ENCODE results near the gene SYCN. TPM values are rescaled to one million over a fixed set of nuclear protein-coding genes. Genes with fewer than 3 reads are reported as not detected.

The SYCN gene
- total RNA-seq, 6 experiments from 2014 or later = not detected

DNA sequence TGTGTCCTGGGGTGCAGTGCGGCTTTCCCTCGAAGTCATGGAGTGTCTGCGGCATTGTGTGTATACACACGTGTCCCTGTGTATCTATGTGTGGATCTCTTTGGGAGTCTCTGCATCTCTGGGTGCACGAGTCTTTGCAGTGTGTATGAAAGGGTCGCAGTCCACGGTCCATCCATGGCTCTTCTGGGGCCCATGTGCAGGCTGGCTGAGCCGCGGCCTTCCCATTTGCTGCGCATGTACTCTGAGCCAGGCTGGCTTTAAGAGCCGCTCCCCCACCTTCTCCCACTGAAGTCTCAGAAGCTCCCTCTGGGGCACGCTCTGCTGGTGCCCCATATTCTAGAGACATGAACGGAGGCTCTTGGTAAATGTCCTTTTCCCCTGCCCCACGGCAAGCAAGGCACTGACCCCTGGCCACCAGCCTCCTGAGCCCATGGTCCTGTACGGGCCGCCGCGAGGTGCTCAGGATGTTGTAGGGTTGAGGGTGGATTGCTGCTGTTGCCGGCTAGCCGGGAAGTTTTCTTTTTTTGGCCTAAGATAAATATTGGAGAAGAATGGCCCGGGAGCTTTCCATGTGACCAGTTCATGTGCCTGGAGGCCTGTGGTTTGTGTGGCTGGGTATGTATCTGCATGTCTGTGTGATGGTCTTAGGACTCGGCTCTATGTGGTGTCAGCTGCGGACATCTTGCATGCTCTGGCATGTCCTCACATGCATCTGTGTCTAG lies 46.6 kb downstream of the SYCN start:
- TF ChIP-seq POLR2A (IDR thresholded peaks at IDR 0.05) = no peak
- TF ChIP-seq CTCF (IDR thresholded peaks at IDR 0.05) = no peak
- ATAC-seq (no peak), DNase-seq (no peak)
- Histone ChIP-seq H3K4me3 (no peak overlapping the region), H3K27me3 (no peaks in the 10 kb centered on the region), H3K36me3 (no peaks in the 10 kb centered on the region), H3K27ac (no peak overlapping the region), H3K9me3 (no peaks in the 10 kb centered on the region), H3K4me1 (peaks cover 0 to 31% (median 6%) of the 10 kb centered on the region in 4 donors)
- 37% methylated on average over 4 of the region's 23 CpGs for whole genome bisulfite sequencing (ENCODE audit: insufficient coverage, low coverage, low lambda C conversion rate, missing lambda C conversion rate)
- intact Hi-C loops (cut with DNase I) = no loop called here

DNA sequence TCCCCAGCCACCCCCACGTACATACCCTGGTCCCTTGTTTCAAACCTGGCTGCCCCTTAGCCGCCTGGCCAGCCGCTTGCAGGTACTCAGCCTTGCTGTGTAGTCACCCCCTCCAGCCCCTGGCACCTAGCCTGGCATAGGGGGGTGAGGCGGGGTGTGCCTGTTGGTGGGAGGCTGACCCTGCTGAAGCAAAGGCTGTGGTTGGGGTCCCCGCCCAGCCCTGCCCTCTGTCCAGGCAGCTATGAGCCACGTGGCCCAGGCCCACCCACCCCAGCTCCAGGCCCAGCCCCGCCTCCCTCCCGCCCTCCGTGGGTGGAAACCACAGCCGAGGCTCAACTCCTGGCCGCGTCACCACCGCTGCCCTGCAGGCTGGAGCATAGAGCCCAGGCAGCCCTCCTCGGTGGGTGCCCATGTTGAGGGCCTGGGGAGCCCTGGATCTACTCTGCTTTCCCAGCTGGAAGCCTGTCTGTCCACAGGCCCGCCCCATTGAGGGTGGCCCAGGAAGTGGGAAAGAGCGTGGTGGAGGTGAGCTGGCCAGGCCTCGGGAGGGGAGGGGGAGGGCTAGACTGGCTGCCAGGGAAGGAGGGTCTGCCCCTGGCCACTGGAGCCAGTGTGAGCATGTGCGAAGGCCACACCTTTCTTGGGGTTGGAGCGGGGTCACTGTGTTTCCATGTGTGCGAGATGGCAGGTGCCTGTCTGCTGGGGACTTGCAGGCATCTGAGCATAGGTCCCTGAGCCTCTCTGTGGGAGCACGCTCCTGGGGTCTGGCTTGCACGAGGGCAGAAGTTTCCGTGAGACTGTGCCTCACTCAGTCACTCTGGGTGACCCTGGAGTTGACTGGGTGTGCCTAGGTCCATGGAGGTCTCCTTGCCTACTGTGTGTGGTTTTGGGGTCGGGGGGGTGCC lies 47.5 kb downstream of the SYCN start:
- Histone ChIP-seq H3K9me3 (no peaks in the 10 kb centered on the region), H3K36me3 (no peaks in the 10 kb centered on the region), H3K27ac (no peak overlapping the region), H3K4me1 (peaks cover 0 to 31% (median 6%) of the 10 kb centered on the region in 4 donors), H3K4me3 (no peak overlapping the region), H3K27me3 (no peaks in the 10 kb centered on the region)
- intact Hi-C loops (cut with DNase I) = no loop called here
- TF ChIP-seq POLR2A (IDR thresholded peaks at IDR 0.05) = no peak
- TF ChIP-seq CTCF (IDR thresholded peaks at IDR 0.05) = no peak
- peak in 2 of 3 donors; percentile 38 to 47 for DNase-seq
- WGBS (ENCODE audit: insufficient coverage, low coverage, low lambda C conversion rate, missing lambda C conversion rate) = 32% methylated on average over 8 of the region's 24 CpGs
- peak; percentile 9 to 56 (median 40) for ATAC-seq

DNA sequence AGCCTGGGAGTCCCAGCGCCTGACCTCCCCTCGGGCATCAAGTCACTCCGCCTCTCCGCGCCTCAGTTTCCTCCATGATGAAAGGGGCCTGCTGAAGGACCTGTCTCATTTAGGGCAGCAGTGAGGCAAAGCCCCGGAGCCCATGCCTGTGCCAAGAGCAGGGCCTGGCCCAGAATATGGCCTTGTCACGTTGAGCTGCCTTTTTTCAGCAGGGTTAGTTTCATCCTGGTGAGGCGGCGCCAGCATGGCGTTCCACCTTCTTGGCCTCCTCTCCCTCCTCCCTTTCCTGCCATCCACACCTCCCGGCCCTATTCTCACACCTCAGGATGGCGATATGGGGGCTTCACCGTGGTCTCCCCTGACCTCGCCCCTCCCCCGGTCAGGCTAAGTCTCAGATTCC lies 48.3 kb downstream of the SYCN start:
- Histone ChIP-seq H3K4me1 (peaks cover 0 to 29% (median 6%) of the 10 kb centered on the region in 4 donors), H3K27me3 (no peaks in the 10 kb centered on the region), H3K4me3 (no peak overlapping the region), H3K36me3 (no peaks in the 10 kb centered on the region), H3K9me3 (no peaks in the 10 kb centered on the region), H3K27ac (no peak overlapping the region)
- intact Hi-C loops (cut with DNase I) = no loop called here
- TF ChIP-seq POLR2A (IDR thresholded peaks at IDR 0.05) (no peak), CTCF (IDR thresholded peaks at IDR 0.05) (no peak)
- no peak for ATAC-seq
- 80% methylated on average over 9 of the region's 15 CpGs for WGBS (ENCODE audit: insufficient coverage, low coverage, low lambda C conversion rate, missing lambda C conversion rate)
- peak in 1 of 3 donors; percentile 42 for DNase-seq

- no peaks in the 10 kb centered on the region for H3K27me3 ChIP-seq
- intact Hi-C loops (cut with DNase I) = no loop called here
- H3K4me3 ChIP-seq = no peak overlapping the region
- no peaks in the 10 kb centered on the region for H3K9me3 ChIP-seq
- ATAC-seq = no peak
- H3K36me3 ChIP-seq = no peaks in the 10 kb centered on the region
- peaks cover 0 to 25% (median 6%) of the 10 kb centered on the region in 4 donors for H3K4me1 ChIP-seq
- TF ChIP-seq CTCF (IDR thresholded peaks at IDR 0.05) (no peak), POLR2A (IDR thresholded peaks at IDR 0.05) (no peak)
- DNase-seq = no peak
- H3K27ac ChIP-seq = no peak overlapping the region
- no CpG with 5 or more reads among the region's 11 CpGs for WGBS (ENCODE audit: insufficient coverage, low coverage, low lambda C conversion rate, missing lambda C conversion rate)
Observed at GRCh38 chr19:39155114-39155700, 48.9 kb downstream of the SYCN start.
